BJ (cell line): ENCODE measurements around the gene GNG8. TPM values are rescaled to one million over a fixed set of nuclear protein-coding genes. Genes with fewer than 3 reads are reported as not detected.

Experiments
- CTCF ChIA-PET: fragments of 350-600 bp; formaldehyde crosslinking; extraction: SDS; loops from one replicate; lab custom pipeline; 2021; ENCODE audit warnings: antibody characterized with exemption, inconsistent platforms; lab: Yijun Ruan, JAX
- POLR2A ChIA-PET: fragments of 300-600 bp; sonication (Branson Sonifier 250); formaldehyde crosslinking; extraction: SDS; loops from one replicate; lab custom pipeline; 2021; ENCODE audit warnings: antibody characterized with exemption; lab: Charles Lee
- DNase-seq: peaks from one replicate; pipeline ENCODE4 v3.0.0-alpha.2; 2011; ENCODE audit warnings: low read depth
- H3K27me3 ChIP-seq: 2 replicates; pipeline ENCODE4 v1.6.0; 2011; ENCODE audit warnings: low read length; ENCODE audit not compliant: control insufficient read depth, insufficient read depth
- H3K36me3 ChIP-seq: 2 replicates; pipeline ENCODE4 v1.5.1; 2011; ENCODE audit warnings: low read length; ENCODE audit not compliant: control insufficient read depth, insufficient read depth
- H3K4me3 ChIP-seq: 2 replicates; pipeline ENCODE4 v1.5.1; 2011; ENCODE audit warnings: low read depth, mild to moderate bottlenecking, control low read depth, low read length
- polyA plus RNA-seq: library from polyadenylated mRNA; depleted of rRNA; stranded (reverse); fragments of >200 nt; gene quantifications from 2 replicates; pipeline ENCODE4 v1.2.3, GENCODE V29; 2011
- TF ChIP-seq, protein P1 (sequence below): IDR thresholded peaks from 2 replicates; pipeline ENCODE4 v1.5.1; 2011; ENCODE audit warnings: low read depth, mild to moderate bottlenecking, control low read depth, inconsistent platforms, low read length, moderate library complexity; ENCODE audit not compliant: insufficient read depth

GNG8 gene
- polyA plus RNA-seq, 1 experiment: not detected

DNA sequence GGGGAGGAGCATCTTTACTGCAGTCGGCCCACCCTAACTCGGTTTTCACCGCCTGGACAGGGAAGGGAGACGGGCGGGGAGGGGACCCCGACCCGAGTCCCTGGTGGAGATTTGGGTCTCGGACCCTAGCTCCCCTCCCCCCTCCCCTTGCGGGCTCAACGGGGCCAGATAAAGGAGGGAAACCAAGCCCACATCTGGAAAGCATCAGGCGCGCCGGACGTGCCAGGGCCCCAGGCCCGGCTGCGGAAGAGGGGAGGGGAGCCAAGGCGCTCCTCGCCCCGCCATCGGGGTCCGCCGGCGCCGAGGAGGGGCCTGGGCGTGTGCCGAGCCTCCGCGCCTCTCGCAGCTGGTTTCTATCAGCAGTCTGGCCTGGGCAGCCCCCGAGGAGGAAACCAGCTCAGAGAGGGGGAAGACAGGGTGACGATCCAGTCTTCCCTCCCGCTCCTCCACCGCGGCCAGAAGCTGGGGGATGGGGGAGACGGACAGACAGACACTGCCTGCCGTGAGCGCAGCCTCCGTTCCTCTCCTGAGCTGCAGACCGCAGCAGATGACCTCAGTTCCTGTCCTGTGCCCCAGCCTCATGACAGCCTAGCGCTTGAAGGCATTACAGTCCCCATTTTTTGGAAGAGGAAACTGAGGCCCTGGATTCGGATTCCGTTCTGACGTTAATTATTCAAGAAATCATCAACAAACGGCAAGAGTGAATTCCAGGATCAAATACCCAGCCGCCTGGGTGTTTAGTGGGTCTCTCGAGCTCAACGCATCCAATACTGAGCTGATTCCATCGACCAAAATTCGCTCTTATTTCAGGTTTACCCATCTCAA, 3.6 kb upstream of the GNG8 start:
- peak overlapping the region; percentile 50 for H3K4me3 ChIP-seq
- CTCF ChIA-PET: interaction anchor here (1.0 to 1.8 kb wide), 2 partner anchors 16 to 17 kb away, joined by 5 to 6 read pairs; no protein-coding TSS in a partner anchor
- TF ChIP-seq, protein P1, sequence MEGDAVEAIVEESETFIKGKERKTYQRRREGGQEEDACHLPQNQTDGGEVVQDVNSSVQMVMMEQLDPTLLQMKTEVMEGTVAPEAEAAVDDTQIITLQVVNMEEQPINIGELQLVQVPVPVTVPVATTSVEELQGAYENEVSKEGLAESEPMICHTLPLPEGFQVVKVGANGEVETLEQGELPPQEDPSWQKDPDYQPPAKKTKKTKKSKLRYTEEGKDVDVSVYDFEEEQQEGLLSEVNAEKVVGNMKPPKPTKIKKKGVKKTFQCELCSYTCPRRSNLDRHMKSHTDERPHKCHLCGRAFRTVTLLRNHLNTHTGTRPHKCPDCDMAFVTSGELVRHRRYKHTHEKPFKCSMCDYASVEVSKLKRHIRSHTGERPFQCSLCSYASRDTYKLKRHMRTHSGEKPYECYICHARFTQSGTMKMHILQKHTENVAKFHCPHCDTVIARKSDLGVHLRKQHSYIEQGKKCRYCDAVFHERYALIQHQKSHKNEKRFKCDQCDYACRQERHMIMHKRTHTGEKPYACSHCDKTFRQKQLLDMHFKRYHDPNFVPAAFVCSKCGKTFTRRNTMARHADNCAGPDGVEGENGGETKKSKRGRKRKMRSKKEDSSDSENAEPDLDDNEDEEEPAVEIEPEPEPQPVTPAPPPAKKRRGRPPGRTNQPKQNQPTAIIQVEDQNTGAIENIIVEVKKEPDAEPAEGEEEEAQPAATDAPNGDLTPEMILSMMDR: no peak
- peak; percentile 59 for DNase-seq
- POLR2A ChIA-PET: interaction anchor here (0.7 kb wide), 1 partner anchor 15 kb away, joined by 3 read pairs; the partner anchor contains the start of gene PTGIR
- H3K36me3 ChIP-seq: no peaks in the 10 kb centered on the region
- H3K27me3 ChIP-seq: no peaks in the 10 kb centered on the region

DNA sequence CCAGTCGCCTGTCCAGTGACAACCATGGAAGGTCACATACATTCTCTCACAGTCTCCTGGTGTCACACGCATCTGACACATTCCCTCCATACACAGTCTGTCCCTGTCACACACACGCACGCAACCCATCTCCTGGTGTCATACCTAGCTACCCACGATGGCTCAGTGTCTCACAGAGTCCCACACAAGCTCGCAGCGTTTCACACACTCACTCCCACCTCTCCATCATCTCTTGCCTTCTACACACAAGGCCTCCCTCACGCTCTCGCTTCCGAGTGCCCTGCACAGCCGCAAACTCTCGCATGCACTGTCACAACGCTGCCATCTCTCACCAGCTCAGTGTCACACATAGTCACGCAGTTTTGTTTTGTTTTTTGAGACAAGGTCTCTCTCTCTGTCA, 1.2 kb upstream of the GNG8 start:
- TF ChIP-seq, protein P1: no peak
- POLR2A ChIA-PET: no interaction called here
- no peaks in the 10 kb centered on the region for H3K27me3 ChIP-seq
- H3K36me3 ChIP-seq: no peaks in the 10 kb centered on the region
- CTCF ChIA-PET: interaction anchor here (0.7 to 3.5 kb wide), 8 partner anchors 13 to 118 kb away, joined by 3 to 30 read pairs (median 5); partner anchors contain the start of gene DACT3
- no peak overlapping the region for H3K4me3 ChIP-seq
- no peak for DNase-seq

DNA sequence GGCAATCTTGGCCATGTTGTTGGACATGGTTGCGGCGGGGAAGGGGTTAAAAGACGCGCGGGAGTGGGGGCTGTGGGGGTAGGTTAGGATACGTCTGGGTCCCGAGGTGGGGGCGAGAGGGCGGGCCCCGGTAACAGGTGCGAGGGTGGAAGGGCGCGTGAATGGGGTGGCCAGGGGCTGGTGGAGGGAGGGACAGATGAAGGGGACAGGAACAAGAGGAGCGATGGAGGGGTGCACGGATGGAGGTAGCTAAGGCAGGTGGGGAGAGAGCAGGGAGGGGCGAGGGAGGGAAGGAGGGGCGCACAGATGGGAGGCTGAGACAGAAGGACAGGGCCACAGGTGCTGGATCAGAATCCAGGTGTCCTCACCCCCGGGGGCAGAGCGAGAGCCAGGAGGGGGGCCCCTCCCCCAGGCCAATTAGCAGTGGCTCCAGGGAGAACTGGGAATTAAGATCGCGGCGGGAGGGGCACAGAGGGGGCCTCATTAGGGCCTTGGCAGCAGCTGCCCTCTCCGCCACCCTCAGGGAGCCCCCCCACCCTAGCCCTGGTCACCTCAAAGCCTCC, 1.3 kb downstream of the GNG8 start:
- H3K4me3 ChIP-seq: peak overlapping the region; percentile 36
- CTCF ChIA-PET: interaction anchor here (3.5 kb wide), 1 partner anchor 28 kb away, joined by 30 read pairs; the partner anchor contains the start of gene DACT3
- POLR2A ChIA-PET: no interaction called here
- H3K27me3 ChIP-seq: no peaks in the 10 kb centered on the region
- TF ChIP-seq, protein P1: no peak
- H3K36me3 ChIP-seq: no peaks in the 10 kb centered on the region
- DNase-seq: no peak

DNA sequence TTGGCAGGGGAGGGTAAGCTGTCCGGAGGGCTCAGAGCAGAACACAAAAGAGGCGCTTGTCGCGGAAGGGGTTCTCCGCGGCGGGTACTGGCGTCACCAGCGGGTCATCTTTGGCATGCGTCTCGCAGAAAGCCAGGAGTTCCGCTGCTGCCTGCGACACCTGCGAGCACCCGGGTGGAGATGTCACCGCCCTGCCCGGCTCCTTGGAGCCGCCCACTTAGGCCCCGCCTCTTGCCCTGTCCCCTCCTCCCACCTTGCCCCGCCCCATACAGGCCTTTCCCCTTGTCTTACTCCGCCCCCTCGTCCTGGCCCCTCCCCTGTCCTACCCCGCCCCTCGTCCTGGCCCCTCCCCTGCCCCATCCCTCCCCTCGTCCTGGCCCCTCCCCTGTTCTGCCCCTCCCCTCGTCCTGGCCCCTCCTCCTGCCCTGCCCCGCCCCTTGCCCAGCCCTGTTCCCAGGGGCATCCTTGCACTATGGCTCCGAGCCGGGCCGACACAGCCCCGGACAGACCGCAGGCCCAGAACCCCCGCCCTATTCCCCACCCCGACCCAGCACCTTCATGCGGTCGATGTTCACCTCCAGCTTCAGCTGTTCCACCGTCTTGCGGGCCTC, 1.9 kb downstream of the GNG8 start:
- ChIA-PET POLR2A (no interaction called here), CTCF (interaction anchor here (1.3 to 5.4 kb wide), 4 partner anchors 19 to 33 kb away, joined by 3 to 34 read pairs (median 19); partner anchors contain the start of gene DACT3)
- Histone ChIP-seq H3K36me3 (no peaks in the 10 kb centered on the region), H3K4me3 (peak overlapping the region; percentile 36), H3K27me3 (no peaks in the 10 kb centered on the region)
- no peak for DNase-seq
- TF ChIP-seq, protein P1: no peak

DNA sequence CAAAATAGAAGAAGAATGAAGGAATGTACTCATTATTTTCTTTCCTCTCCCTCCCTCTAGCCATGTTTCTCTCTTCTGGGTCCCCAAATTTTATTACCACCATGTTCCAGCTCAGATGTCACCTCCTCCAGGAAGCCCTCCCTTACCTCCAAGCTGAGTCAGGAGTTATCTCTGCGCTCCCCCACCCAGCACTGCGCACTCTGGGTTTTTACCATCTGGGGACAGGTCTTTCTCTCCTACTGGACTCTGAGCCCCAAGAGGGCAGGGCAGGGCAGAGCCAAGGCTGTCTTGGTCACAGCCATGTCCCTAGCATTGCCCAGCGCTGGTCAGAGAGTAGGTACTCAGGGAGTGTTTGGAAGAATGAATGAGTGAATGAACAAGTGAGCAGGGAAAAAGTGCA, 2.9 kb downstream of the GNG8 start:
- no peaks in the 10 kb centered on the region for H3K36me3 ChIP-seq
- TF ChIP-seq, protein P1: no peak
- ChIA-PET POLR2A (no interaction called here), CTCF (interaction anchor here (1.2 to 5.4 kb wide), 5 partner anchors 14 to 34 kb away, joined by 3 to 34 read pairs (median 4); partner anchors contain the start of gene DACT3)
- DNase-seq: no peak
- H3K27me3 ChIP-seq: no peaks in the 10 kb centered on the region
- H3K4me3 ChIP-seq: no peak overlapping the region
